HEK293 (cell line): ENCODE data around the gene KDM2B.

ENCODE experiments used
- CTCF ChIA-PET: fragments of 350-600 bp; formaldehyde crosslinking; extraction: SDS; loops from one replicate; lab custom pipeline; 2021; ENCODE audit warnings: antibody characterized with exemption; lab: Yijun Ruan, JAX
- POLR2A ChIA-PET: fragments of 300-600 bp; formaldehyde crosslinking; extraction: SDS; loops from one replicate; lab custom pipeline; 2020; ENCODE audit warnings: antibody characterized with exemption, inconsistent platforms; lab: Yijun Ruan, JAX
- H3K27ac ChIP-seq: fragments of 200-500 bp; sonication (Bioruptor generic); 2 replicates; pipeline ENCODE4 v1.5.1; 2014; ENCODE audit warnings: low read depth, low read length, control low read depth, inconsistent platforms; ENCODE audit errors: extremely low read depth
- H3K36me3 ChIP-seq, 2 experiments: fragments of 200-500 bp in 1 of 2; sonication (Bioruptor generic) in 1 of 2; 1 replicate in 1 of 2; 2 replicates in 1 of 2; pipeline ENCODE4 v1.5.1; 2014 to 2017; ENCODE audit warnings: inconsistent platforms in 2 of 2, low read length in 2 of 2; ENCODE audit not compliant: control insufficient read depth in 2 of 2, insufficient read depth in 1 of 2
- H3K4me1 ChIP-seq: fragments of 200-500 bp; sonication (Bioruptor generic); 2 replicates; pipeline ENCODE4 v1.5.1; 2014; ENCODE audit warnings: mild to moderate bottlenecking, low read length, inconsistent platforms; ENCODE audit not compliant: control insufficient read depth, insufficient read depth
- H3K4me3 ChIP-seq: 2 replicates; pipeline ENCODE4 v1.5.1; 2011; ENCODE audit warnings: low read depth, mild to moderate bottlenecking, control low read depth, low read length, moderate library complexity
- H3K9me3 ChIP-seq: fragments of 200-500 bp; sonication (Bioruptor generic); 2 replicates; pipeline ENCODE4 v1.5.1; 2014; ENCODE audit warnings: low read depth, low read length, inconsistent platforms; ENCODE audit not compliant: control insufficient read depth, insufficient read depth
- GLIS1 ChIP-seq: fragments of 450-650 bp; formaldehyde crosslinking; IDR thresholded peaks from 2 replicates; pipeline ENCODE4 v1.5.1; 2016; ENCODE audit warnings: missing biosample characterization, missing genetic modification characterization
- HOXC10 ChIP-seq: sonication (generic); formaldehyde crosslinking; IDR thresholded peaks from 2 replicates; pipeline ENCODE4 v1.8.1; 2023; ENCODE audit warnings: mild to moderate bottlenecking, missing genetic modification reagents
- KLF1 ChIP-seq: fragments of 450-650 bp; formaldehyde crosslinking; IDR thresholded peaks from 2 replicates; pipeline ENCODE4 v1.5.1; 2016; ENCODE audit warnings: missing biosample characterization, missing genetic modification characterization
- OSR2 ChIP-seq: fragments of 450-650 bp; formaldehyde crosslinking; IDR thresholded peaks from 2 replicates; pipeline ENCODE4 v1.5.1; 2016; ENCODE audit warnings: missing biosample characterization, missing genetic modification characterization
- PRDM1 ChIP-seq: fragments of 450-650 bp; formaldehyde crosslinking; IDR thresholded peaks from 2 replicates; pipeline ENCODE4; 2016; ENCODE audit warnings: missing biosample characterization, missing genetic modification characterization
- ZBTB20 ChIP-seq: fragments of 450-650 bp; formaldehyde crosslinking; IDR thresholded peaks from 2 replicates; pipeline ENCODE4 v1.5.1; 2016; ENCODE audit warnings: missing biosample characterization, missing genetic modification characterization
- ZNF211 ChIP-seq: fragments of 450-650 bp; formaldehyde crosslinking; IDR thresholded peaks from 2 replicates; pipeline ENCODE4 v1.5.1; 2016; ENCODE audit warnings: low read depth, missing biosample characterization, missing genetic modification characterization
- ZNF266 ChIP-seq: fragments of 450-650 bp; formaldehyde crosslinking; IDR thresholded peaks from 2 replicates; pipeline ENCODE4 v1.5.1; 2016; ENCODE audit warnings: missing biosample characterization, missing genetic modification characterization, low read depth
- ZNF423 ChIP-seq: fragments of 450-650 bp; formaldehyde crosslinking; IDR thresholded peaks from 2 replicates; pipeline ENCODE4 v1.5.1; 2016; ENCODE audit warnings: missing biosample characterization, missing genetic modification characterization
- ZNF510 ChIP-seq: fragments of 450-650 bp; formaldehyde crosslinking; IDR thresholded peaks from 2 replicates; pipeline ENCODE4 v1.5.1; 2018; ENCODE audit warnings: mild to moderate bottlenecking, missing genetic modification characterization, missing biosample characterization; ENCODE audit not compliant: insufficient replicate concordance
- ZNF544 ChIP-seq: fragments of 450-650 bp; formaldehyde crosslinking; IDR thresholded peaks from 2 replicates; pipeline ENCODE4 v1.5.0; 2017; ENCODE audit warnings: missing biosample characterization, missing genetic modification characterization
- ZNF585B ChIP-seq: fragments of 450-650 bp; formaldehyde crosslinking; IDR thresholded peaks from 2 replicates; pipeline ENCODE4 v1.5.1; 2016; ENCODE audit warnings: missing biosample characterization, missing genetic modification characterization
- ZNF610 ChIP-seq: fragments of 450-650 bp; formaldehyde crosslinking; IDR thresholded peaks from 2 replicates; pipeline ENCODE4 v1.5.1; 2016; ENCODE audit warnings: missing biosample characterization, missing genetic modification characterization, borderline replicate concordance
- ZNF629 ChIP-seq: fragments of 450-650 bp; formaldehyde crosslinking; IDR thresholded peaks from 2 replicates; pipeline ENCODE4 v1.5.1; 2017; ENCODE audit warnings: missing biosample characterization, missing genetic modification characterization
- ZNF670 ChIP-seq: fragments of 450-650 bp; formaldehyde crosslinking; IDR thresholded peaks from 2 replicates; pipeline ENCODE4 v1.5.1; 2016; ENCODE audit warnings: missing biosample characterization, missing genetic modification characterization, low read depth
- TF ChIP-seq, protein P1 (sequence below): fragments of 450-650 bp; formaldehyde crosslinking; conservative IDR thresholded peaks from 2 replicates; pipeline ENCODE4 v1.5.1; 2016; ENCODE audit warnings: low read depth, missing biosample characterization, missing genetic modification characterization
- TF ChIP-seq, protein P2 (sequence below): fragments of 450-650 bp; IDR thresholded peaks from 2 replicates; pipeline ENCODE4 v1.5.1; 2018; ENCODE audit warnings: missing biosample characterization, missing genetic modification characterization
- TF ChIP-seq, protein P3 (sequence below): fragments of 450-650 bp; formaldehyde crosslinking; IDR thresholded peaks from 2 replicates; pipeline ENCODE4 v1.5.1; 2016; ENCODE audit warnings: missing biosample characterization, missing genetic modification characterization
- TF ChIP-seq, protein P4 (sequence below): fragments of 450-650 bp; formaldehyde crosslinking; IDR thresholded peaks from 2 replicates; pipeline ENCODE4 v1.5.1; 2016; ENCODE audit warnings: missing biosample characterization, missing genetic modification characterization
- TF ChIP-seq, protein P5 (sequence below): fragments of 450-650 bp; formaldehyde crosslinking; IDR thresholded peaks from 2 replicates; pipeline ENCODE4 v1.5.1; 2016; ENCODE audit warnings: missing biosample characterization, missing genetic modification characterization, low read depth

KDM2B gene

DNA sequence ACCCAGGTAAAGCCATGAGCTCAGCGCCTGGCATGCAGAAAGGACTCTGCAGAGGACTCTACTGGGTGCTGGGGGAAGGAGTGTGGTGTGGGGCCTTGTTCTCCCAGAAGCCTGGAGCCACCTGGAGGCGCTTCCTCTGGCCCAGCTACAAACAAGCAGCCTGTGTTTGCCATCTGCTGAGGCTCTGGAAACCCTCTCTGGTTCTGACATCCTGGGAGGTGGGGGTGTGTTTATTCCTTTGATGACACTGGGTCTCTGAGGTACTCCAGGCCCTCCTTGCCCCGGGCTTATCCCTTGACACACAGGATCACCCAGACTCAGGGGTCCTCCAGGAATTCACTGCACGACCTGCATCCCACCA is 136.0 kb downstream of the KDM2B start:
- Histone ChIP-seq H3K4me3 (no peak overlapping the region), H3K9me3 (no peaks in the 10 kb centered on the region), H3K27ac (no peak overlapping the region), H3K4me1 (no peaks in the 10 kb centered on the region), H3K36me3 (peaks cover 10 to 50% of the 10 kb centered on the region in 2 experiments; a peak in 2 of 3 replicates)
- CTCF ChIA-PET: interaction anchor here (1.5 to 4.6 kb wide), 5 partner anchors 9 to 111 kb away, joined by 3 to 58 read pairs (median 13); no protein-coding TSS in a partner anchor
- no peak for TF ChIP-seq OSR2 (tag by site-specific recombination)
- no peak for TF ChIP-seq ZNF266
- TF ChIP-seq, protein P1, sequence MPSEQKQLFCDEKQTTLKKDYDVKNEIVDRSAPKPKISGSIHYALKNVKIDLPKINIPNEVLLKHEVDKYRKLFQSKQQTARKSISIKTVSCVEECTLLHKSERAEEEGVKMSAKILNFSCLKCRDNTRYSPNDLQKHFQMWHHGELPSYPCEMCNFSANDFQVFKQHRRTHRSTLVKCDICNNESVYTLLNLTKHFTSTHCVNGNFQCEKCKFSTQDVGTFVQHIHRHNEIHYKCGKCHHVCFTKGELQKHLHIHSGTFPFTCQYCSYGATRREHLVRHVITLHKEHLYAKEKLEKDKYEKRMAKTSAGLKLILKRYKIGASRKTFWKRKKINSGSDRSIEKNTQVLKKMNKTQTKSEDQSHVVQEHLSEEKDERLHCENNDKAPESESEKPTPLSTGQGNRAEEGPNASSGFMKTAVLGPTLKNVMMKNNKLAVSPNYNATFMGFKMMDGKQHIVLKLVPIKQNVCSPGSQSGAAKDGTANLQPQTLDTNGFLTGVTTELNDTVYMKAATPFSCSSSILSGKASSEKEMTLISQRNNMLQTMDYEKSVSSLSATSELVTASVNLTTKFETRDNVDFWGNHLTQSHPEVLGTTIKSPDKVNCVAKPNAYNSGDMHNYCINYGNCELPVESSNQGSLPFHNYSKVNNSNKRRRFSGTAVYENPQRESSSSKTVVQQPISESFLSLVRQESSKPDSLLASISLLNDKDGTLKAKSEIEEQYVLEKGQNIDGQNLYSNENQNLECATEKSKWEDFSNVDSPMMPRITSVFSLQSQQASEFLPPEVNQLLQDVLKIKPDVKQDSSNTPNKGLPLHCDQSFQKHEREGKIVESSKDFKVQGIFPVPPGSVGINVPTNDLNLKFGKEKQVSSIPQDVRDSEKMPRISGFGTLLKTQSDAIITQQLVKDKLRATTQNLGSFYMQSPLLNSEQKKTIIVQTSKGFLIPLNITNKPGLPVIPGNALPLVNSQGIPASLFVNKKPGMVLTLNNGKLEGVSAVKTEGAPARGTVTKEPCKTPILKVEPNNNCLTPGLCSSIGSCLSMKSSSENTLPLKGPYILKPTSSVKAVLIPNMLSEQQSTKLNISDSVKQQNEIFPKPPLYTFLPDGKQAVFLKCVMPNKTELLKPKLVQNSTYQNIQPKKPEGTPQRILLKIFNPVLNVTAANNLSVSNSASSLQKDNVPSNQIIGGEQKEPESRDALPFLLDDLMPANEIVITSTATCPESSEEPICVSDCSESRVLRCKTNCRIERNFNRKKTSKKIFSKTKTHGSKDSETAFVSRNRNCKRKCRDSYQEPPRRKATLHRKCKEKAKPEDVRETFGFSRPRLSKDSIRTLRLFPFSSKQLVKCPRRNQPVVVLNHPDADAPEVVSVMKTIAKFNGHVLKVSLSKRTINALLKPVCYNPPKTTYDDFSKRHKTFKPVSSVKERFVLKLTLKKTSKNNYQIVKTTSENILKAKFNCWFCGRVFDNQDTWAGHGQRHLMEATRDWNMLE: no peak
- TF ChIP-seq ZNF211 (tag by site-specific recombination): no peak
- TF ChIP-seq ZNF610: no peak
- TF ChIP-seq ZNF629: no peak
- no peak for TF ChIP-seq HOXC10 (CRISPR knock-in tag)
- no peak for TF ChIP-seq ZNF544 (tag by site-specific recombination)
- no peak for TF ChIP-seq ZNF423 (tag by site-specific recombination)
- no peak for TF ChIP-seq GLIS1 (tag by site-specific recombination)
- no peak for TF ChIP-seq KLF1 (tag by site-specific recombination)
- no peak for TF ChIP-seq ZNF670 (tag by site-specific recombination)
- no peak for TF ChIP-seq PRDM1 (tag by site-specific recombination)
- no peak for TF ChIP-seq ZBTB20 (tag by site-specific recombination)
- TF ChIP-seq, protein P2, sequence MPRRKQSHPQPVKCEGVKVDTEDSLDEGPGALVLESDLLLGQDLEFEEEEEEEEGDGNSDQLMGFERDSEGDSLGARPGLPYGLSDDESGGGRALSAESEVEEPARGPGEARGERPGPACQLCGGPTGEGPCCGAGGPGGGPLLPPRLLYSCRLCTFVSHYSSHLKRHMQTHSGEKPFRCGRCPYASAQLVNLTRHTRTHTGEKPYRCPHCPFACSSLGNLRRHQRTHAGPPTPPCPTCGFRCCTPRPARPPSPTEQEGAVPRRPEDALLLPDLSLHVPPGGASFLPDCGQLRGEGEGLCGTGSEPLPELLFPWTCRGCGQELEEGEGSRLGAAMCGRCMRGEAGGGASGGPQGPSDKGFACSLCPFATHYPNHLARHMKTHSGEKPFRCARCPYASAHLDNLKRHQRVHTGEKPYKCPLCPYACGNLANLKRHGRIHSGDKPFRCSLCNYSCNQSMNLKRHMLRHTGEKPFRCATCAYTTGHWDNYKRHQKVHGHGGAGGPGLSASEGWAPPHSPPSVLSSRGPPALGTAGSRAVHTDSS (tag by site-specific recombination): no peak
- TF ChIP-seq, protein P3, sequence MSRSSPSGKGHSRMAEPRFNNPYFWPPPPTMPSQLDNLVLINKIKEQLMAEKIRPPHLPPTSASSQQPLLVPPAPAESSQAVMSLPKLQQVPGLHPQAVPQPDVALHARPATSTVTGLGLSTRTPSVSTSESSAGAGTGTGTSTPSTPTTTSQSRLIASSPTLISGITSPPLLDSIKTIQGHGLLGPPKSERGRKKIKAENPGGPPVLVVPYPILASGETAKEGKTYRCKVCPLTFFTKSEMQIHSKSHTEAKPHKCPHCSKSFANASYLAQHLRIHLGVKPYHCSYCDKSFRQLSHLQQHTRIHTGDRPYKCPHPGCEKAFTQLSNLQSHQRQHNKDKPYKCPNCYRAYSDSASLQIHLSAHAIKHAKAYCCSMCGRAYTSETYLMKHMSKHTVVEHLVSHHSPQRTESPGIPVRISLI (tag by site-specific recombination): no peak
- TF ChIP-seq, protein P4, sequence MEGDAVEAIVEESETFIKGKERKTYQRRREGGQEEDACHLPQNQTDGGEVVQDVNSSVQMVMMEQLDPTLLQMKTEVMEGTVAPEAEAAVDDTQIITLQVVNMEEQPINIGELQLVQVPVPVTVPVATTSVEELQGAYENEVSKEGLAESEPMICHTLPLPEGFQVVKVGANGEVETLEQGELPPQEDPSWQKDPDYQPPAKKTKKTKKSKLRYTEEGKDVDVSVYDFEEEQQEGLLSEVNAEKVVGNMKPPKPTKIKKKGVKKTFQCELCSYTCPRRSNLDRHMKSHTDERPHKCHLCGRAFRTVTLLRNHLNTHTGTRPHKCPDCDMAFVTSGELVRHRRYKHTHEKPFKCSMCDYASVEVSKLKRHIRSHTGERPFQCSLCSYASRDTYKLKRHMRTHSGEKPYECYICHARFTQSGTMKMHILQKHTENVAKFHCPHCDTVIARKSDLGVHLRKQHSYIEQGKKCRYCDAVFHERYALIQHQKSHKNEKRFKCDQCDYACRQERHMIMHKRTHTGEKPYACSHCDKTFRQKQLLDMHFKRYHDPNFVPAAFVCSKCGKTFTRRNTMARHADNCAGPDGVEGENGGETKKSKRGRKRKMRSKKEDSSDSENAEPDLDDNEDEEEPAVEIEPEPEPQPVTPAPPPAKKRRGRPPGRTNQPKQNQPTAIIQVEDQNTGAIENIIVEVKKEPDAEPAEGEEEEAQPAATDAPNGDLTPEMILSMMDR (tag by site-specific recombination): no peak
- TF ChIP-seq, protein P5, sequence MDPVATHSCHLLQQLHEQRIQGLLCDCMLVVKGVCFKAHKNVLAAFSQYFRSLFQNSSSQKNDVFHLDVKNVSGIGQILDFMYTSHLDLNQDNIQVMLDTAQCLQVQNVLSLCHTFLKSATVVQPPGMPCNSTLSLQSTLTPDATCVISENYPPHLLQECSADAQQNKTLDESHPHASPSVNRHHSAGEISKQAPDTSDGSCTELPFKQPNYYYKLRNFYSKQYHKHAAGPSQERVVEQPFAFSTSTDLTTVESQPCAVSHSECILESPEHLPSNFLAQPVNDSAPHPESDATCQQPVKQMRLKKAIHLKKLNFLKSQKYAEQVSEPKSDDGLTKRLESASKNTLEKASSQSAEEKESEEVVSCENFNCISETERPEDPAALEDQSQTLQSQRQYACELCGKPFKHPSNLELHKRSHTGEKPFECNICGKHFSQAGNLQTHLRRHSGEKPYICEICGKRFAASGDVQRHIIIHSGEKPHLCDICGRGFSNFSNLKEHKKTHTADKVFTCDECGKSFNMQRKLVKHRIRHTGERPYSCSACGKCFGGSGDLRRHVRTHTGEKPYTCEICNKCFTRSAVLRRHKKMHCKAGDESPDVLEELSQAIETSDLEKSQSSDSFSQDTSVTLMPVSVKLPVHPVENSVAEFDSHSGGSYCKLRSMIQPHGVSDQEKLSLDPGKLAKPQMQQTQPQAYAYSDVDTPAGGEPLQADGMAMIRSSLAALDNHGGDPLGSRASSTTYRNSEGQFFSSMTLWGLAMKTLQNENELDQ (tag by site-specific recombination): no peak
- TF ChIP-seq ZNF510 (tag by site-specific recombination): no peak
- TF ChIP-seq ZNF585B (tag by site-specific recombination): no peak
- POLR2A ChIA-PET: no interaction called here
